Sciatic nerve (tissue), 2 donors: ENCODE data around the gene TSPAN13. TPM values are rescaled to one million over a fixed set of nuclear protein-coding genes. Genes with fewer than 3 reads are reported as not detected.
"Not testable (repeated sequence)": the region's sequence is repeated elsewhere in the genome, so short reads cannot be mapped to it uniquely, and the experiment has no call there.

Experiments
- ATAC-seq: fragments of 200-7000 bp; cut with Tn5 transposase; one replicate; pipeline ENCODE4 v1.9.1; 2020; ENCODE audit warnings: mild to moderate bottlenecking, moderate library complexity
- DNase-seq: peaks from one replicate; pipeline ENCODE4 v3.0.0-alpha.2; 2020; ENCODE audit warnings: low spot score
- intact Hi-C: fragments of 100-400 bp; cut with DNase I; formaldehyde crosslinking; loops from one replicate; pipeline ENCODE4 v1.14.2; 2022
- total RNA-seq: library from RNA; stranded (reverse); fragmentation: NEBNext Ultra II Directional; extraction: Animal tissue kit (Norgen Biotek cat#: 25700); gene quantifications from one replicate; pipeline ENCODE4 v1.2.1, GENCODE V29; 2021
- donor health status: DM: no; HTN: no; CAD: no.
- donor health status: DM: no; HTN: no; CAD: no.

The TSPAN13 gene
- total RNA-seq, 1 donor from 2014 or later = 30.7 TPM

DNA sequence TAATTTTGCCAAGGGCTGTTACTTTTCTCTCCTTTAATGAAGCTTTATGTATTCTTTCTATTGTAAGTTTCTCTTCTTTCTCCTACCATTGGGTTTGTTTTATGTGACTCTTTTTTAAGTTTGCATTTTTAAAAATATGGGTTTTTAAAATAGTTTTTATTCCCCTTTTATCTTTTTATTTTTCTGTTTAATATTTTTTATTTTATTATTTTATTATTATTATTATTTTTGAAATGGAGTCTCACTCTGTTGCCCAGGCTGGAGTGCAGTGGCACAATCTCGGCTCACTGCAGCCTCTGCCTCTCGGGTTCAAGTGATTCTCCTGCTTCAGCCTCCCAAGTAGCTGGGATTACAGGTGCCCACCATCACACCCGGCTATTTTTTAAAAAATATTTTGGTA, 16.4 kb downstream of the TSPAN13 start:
- intact Hi-C loops, ATAC-seq, DNase-seq: not testable (repeated sequence)

DNA sequence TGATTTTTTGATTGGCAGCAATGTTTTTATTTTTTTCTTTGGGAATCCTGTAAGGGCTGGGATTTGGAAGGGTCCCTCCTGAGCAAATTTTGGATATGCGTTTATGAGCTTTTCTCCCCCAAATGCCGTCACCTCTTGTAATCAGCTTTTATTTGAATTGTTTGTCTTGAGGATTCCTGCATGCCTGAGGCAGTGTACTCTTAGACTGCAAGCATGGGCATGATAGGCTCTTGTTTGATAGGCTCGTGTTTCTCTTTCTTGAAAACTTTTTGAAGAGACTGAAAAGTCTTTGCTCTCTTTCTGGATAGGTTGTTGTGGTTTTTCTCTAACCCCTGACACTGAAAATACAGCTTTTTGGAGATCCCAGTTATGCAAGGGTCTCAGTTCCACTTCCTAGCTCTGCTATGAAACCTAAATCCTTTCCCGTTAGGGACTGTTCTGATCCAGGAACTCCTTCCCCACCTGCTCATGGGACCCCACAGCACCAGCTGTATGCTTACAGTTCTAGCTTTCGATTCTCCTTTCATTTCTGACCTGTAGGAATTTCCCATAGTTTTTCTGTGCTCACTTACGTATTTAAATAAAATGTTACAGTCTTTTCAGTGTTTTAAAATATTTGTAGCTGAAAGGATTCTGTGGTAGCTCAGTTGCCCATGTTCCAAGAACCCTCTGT, 17.2 kb downstream of the TSPAN13 start:
- ATAC-seq (no peak), DNase-seq (no peak)
- intact Hi-C loops = no loop called here

DNA sequence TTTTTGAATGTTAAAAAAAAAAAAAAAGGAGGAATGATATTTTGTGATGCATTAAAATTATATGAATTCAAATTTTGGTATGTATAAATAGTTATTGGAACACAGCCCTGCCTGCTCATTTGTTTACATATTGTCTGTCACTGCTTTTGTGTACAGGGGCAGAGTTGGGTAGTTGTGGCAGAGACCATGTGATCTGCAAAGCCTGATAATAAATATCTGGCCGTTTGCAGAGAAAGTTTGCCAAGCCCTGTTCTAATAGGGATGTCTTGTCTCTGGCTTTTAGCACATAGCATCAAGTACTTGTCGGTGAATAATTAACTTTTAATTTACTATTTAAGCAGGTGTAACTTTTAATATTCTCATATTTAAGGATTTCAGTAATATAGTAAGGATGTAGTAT, 19.8 kb downstream of the TSPAN13 start:
- intact Hi-C loops = no loop called here
- ATAC-seq (no peak), DNase-seq (no peak)

DNA sequence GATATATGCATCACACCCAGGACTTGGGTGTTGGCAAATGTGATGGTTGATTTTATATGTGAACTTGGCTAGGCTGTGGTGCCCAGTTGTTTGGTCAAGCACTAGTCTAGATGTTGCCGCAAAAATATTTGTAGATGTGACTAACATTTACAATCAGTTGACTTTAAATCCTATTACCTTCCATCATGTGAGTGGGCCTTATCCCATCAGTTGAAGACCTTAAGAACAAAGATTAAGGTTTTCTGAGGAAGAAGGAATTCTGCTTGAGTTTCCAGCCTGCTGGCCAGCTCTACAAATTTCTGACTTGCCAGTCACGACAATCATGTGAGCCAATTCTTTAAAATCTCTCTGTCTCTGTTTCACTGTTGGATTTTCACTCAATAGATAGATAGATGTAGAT, 20.3 kb downstream of the TSPAN13 start:
- ATAC-seq (no peak), DNase-seq (no peak)
- intact Hi-C loops = no loop called here

DNA sequence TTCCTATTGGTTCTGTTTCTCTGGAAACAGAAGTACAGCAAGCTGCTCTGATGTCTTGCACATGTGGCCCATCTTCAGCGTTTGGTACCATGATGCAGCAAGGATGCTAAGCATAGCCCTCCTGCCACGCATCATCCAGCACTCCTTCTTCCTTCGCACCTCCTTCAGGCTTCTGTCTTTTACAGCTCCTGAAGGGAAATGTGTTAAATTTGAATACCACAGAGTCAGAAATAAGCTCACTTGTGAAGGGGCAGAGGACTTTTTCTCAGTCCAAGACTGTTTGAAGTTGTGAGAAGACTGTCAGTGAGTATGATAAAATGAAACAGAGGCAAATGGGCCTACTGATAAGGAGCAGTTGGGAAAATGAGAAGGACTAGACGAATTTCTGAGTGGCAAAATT, 20.7 kb downstream of the TSPAN13 start:
- ATAC-seq (no peak), DNase-seq (no peak)
- intact Hi-C loops = no loop called here

GRCh38 chr7:16774986-16775385, 21.4 kb downstream of the TSPAN13 start:
- ATAC-seq = no peak
- no peak for DNase-seq
- intact Hi-C loops = no loop called here

DNA sequence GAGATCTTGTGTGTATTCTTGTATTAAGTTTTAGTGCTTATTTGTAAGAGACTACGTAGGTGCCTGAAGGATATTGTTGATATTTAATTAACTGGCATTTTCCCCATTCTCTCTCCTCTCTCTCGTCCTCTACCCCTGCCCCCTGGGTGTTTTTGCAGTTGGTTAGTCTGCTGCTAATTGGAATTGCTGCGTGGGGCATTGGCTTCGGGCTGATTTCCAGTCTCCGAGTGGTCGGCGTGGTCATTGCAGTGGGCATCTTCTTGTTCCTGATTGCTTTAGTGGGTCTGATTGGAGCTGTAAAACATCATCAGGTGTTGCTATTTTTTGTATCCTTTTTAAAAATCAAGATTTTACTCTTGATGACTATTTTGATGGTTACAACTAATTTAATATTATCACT, 22.5 kb downstream of the TSPAN13 start:
- intact Hi-C loops = no loop called here
- DNase-seq (no peak), ATAC-seq (no peak)

- DNase-seq (no peak), ATAC-seq (no peak)
- intact Hi-C loops = no loop called here
Measured at GRCh38 chr7:16778476-16778875, 24.9 kb downstream of the TSPAN13 start.

DNA sequence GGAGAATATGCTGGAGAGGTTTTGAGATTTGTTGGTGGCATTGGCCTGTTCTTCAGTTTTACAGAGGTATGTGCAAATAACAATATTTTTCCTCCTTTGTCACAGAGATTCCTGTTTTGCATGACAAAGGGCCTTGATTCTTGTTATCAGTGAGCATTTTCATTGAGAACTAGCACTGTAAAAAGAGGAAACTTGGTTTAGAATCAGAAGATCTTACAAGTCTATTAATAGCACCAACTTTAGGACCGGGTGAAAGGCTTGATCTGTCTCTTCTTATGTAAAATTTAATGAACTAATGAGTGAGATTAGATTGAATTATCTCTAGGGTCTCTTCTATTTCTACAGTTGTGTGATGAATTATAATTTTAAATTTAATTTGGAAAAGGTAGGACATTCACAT, 25.5 kb downstream of the TSPAN13 start:
- no peak for ATAC-seq
- intact Hi-C loops = no loop called here
- no peak for DNase-seq

GRCh38 chr7:16780596-16780995, 27.0 kb downstream of the TSPAN13 start:
- intact Hi-C loops = no loop called here
- DNase-seq (no peak), ATAC-seq (no peak)

- intact Hi-C loops = no loop called here
- ATAC-seq (no peak), DNase-seq (no peak)
Measured at GRCh38 chr7:16785321-16785720, 31.8 kb downstream of the TSPAN13 start.

DNA sequence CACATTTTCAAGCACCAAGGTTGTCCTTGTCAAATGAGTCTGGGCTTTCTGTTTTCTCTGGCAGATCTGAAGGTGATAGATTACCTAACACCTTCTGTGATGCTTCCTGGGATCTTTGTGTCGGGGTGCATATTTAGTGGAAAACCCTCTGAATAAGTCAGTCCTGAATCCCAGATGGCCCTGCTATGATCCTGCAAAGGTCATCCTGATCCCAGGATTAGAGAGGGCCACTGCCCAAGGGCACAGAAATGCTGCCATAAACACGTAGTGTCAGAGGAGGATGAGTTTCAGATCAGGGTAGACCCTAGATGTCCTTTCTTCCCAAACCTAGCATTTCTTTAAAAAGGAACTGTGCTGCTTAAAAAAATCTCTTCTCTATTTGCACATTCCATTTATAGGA, 32.3 kb downstream of the TSPAN13 start:
- ATAC-seq = no peak
- DNase-seq = no peak
- intact Hi-C loops = no loop called here

DNA sequence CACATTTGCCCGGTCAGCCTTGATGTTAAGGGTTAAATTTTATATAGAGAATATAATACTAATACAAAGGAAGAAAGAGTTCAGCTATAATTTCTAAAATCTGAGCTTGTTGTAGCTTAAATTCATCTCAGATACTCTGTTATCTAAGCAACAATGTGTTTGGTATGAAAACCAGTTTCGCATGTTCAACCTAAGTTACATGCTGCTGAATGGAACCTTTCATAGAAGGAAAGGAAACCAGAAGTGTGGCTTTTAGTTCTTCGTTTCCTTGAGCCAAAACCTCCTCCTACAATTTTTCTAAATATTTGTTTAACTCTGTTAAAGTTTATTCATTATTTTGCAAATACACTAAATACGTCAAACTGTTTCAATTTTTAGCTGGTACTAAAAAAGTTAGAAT, 32.7 kb downstream of the TSPAN13 start:
- DNase-seq = no peak
- intact Hi-C loops = no loop called here
- no peak for ATAC-seq

GRCh38 chr7:16787127-16787526, 33.6 kb downstream of the TSPAN13 start:
- intact Hi-C loops = no loop called here
- DNase-seq (no peak), ATAC-seq (no peak)

DNA sequence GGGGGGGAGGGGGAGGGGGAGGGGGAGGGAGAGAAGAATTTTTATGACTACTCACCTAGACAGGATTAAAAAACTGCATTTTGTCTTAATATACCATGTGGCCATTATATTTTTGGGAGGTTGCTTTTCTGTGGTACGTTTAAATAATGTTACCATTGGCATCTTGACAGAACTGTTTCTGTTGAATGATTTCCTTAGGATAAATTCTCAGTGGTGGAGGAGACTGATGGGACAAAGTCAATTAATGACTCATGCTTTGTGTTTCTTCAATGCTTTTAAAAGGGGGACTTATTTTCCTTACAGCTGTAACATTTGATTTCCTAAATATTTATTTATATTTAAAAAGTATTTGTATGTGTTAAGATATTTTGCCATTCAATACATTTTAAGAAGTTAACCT, 37.5 kb downstream of the TSPAN13 start:
- no peak for ATAC-seq
- DNase-seq = no peak
- intact Hi-C loops = no loop called here

GRCh38 chr7:16791905-16792698, 38.5 kb downstream of the TSPAN13 start:
- intact Hi-C loops = no loop called here
- ATAC-seq (peak; percentile 80), DNase-seq (no peak)

DNA sequence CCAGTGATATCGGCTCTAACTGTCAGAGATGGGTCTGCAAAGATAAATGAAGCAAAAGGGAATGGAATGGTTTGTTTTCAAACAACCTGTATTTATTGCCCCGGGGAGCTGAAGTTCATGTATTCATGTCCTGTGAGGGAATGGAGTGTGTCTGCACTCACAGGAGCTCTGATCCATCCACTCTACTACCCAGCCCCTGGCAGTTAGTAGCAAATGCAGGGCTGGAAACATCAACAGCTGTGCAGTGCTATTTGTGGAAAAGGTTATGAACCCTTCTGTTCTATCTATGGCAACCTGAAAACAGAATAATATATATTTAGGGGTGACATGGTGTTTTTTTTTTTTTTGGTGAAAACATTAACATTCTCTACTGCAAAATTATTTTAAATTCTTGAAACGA, 41.4 kb downstream of the TSPAN13 start:
- DNase-seq = no peak
- intact Hi-C loops = loop anchor here (5.0 kb wide), 1 partner anchor 1967 kb away; no protein-coding TSS in a partner anchor
- no peak for ATAC-seq

DNA sequence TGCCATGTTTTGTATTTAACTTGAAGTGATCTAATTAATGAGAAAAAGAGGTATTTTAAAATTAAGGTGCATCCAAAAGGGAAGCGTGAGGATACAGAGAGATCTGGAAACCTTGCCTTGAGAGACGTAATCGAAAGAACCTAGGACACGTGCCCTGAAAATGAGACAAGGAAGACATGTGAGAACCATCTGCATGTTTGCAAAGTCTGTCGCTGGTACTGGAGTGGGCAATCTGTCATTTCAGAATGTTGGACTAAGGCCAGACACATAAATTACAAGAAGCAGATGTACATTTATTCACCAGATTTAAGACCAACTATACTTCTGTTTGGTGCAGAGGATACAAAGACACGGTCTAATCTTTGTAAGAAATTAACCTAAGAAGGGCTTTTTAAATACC, 42.1 kb downstream of the TSPAN13 start:
- intact Hi-C loops = loop anchor here (5.0 kb wide), 1 partner anchor 1967 kb away; no protein-coding TSS in a partner anchor
- DNase-seq (no peak), ATAC-seq (no peak)

DNA sequence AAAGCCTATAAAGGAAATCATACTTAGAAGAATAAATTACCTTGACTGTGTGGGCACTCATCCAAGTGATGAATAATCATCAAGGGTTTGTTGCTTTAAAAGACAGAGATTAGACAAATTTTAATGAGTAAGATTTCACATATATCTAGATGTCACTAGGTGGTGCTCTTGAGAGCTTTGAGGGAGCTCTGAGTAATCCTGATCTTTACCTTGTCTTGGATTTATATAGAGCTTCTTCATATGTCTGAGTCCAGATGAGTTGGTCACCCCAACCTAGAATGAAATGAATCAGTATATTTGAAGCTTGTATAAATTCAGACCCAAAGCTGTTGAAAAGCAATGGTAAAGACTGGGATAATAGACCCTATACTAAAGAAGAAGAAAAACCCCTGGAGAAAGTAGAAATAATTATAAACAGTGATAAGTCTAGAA, 47.6 kb downstream of the TSPAN13 start:
- DNase-seq (no peak), ATAC-seq (no peak)
- intact Hi-C loops = loop anchor here (10.0 kb wide), 1 partner anchor 114 kb away; no protein-coding TSS in a partner anchor

DNA sequence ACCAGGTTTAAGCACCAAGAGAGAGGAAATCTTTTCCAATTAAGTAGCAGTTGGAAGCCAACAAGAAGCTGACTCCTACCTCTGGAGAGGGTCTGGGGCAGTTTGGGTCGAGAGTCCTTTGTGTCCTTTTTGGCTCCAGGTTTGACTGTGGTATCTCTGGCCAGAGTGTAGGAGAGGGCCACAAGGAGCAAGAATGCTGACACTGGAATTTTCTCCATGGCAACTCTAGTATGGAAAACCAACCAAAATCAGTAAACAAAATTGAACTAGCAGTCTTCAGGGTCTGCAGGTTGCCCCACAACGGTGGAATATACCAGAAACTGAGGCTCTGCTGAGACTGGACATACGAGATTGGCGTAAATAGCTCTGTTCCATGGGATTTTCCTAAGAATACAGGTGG, 48.0 kb downstream of the TSPAN13 start:
- DNase-seq (no peak), ATAC-seq (no peak)
- intact Hi-C loops = loop anchor here (10.0 kb wide), 1 partner anchor 113 kb away; no protein-coding TSS in a partner anchor
